Measurements from ENCODE around the gene TSPAN32.

The TSPAN32 gene

GRCh38 chr11:2294926-2295290 lies 6.9 kb upstream of the TSPAN32 start:
- Histone ChIP-seq H3K4me3 (replicated peaks; ENCODE audit: low read depth, low read length) (no peak overlapping the region), H3K27me3 (replicated peaks; ENCODE audit: control insufficient read depth, insufficient read depth, low read length) (peaks cover 2% of the 10 kb centered on the region; the same call in 1 of the 2 replicates), H3K36me3 (ENCODE audit: control insufficient read depth, insufficient read depth, low read length) (no peaks in the 10 kb centered on the region)
- no peak for DNase-seq (ENCODE audit: extremely low read depth, insufficient read length)
- TF ChIP-seq, protein P1, sequence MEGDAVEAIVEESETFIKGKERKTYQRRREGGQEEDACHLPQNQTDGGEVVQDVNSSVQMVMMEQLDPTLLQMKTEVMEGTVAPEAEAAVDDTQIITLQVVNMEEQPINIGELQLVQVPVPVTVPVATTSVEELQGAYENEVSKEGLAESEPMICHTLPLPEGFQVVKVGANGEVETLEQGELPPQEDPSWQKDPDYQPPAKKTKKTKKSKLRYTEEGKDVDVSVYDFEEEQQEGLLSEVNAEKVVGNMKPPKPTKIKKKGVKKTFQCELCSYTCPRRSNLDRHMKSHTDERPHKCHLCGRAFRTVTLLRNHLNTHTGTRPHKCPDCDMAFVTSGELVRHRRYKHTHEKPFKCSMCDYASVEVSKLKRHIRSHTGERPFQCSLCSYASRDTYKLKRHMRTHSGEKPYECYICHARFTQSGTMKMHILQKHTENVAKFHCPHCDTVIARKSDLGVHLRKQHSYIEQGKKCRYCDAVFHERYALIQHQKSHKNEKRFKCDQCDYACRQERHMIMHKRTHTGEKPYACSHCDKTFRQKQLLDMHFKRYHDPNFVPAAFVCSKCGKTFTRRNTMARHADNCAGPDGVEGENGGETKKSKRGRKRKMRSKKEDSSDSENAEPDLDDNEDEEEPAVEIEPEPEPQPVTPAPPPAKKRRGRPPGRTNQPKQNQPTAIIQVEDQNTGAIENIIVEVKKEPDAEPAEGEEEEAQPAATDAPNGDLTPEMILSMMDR (IDR thresholded peaks at IDR 0.05; ENCODE audit: insufficient read depth, low read length, poor library complexity, severe bottlenecking), result no peak

DNA sequence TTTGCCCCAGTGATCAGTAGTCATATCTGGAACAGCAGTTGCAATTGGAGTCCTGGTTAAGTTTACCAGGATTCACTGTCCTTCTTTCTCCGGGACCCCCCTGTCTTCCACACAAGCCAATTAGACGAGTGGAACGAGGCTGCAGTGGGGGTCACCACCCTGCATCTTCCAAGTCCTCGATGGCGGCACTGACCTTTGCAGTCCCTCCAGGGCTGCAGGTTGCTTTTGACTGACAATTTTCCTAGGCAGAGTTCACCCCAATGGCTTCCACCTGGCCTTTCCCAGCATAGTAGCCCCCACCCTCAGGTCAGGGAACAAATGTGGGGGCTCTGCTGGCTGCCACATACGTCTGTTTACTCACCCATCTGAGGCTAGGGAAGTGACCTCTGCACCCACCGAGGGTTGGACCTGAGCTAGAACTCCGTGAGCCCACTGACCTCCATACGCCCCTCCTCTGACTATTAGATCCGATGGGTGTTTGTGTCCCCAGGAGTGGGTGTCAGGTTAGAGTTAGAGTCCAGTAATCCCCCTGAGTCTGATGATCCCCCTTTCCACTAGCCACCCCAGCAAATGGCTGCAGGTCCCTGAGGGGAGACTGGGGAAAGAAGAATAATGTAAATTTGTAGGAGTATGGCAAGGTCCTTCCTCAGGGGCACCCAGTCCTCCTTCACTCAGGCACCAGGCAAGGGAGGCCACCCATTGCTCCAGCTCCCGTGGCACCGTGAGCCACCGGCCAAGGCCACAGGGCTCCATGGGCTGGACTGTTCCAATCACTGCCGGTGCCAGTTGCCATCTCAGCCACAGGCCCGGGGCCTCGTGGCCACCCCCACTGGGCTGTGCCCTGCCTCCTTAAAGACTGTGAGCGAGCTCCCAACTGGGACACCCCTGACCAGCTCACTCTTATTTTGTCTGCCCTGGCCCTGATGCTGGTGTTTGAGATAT lies 5.6 kb upstream of the TSPAN32 start:
- no peaks in the 10 kb centered on the region for H3K36me3 ChIP-seq (ENCODE audit: control insufficient read depth, insufficient read depth, low read length)
- no peak for DNase-seq (ENCODE audit: extremely low read depth, insufficient read length)
- TF ChIP-seq, protein P1 (IDR thresholded peaks at IDR 0.05; ENCODE audit: insufficient read depth, low read length, poor library complexity, severe bottlenecking), result no peak
- H3K4me3 ChIP-seq (replicated peaks; ENCODE audit: low read depth, low read length), result no peak overlapping the region
- peaks cover 2% of the 10 kb centered on the region; the same call in 1 of the 2 replicates for H3K27me3 ChIP-seq (replicated peaks; ENCODE audit: control insufficient read depth, insufficient read depth, low read length)

GRCh38 chr11:2296913-2297622 lies 4.7 kb upstream of the TSPAN32 start:
- Histone ChIP-seq H3K36me3 (ENCODE audit: control insufficient read depth, insufficient read depth, low read length) (no peaks in the 10 kb centered on the region), H3K27me3 (replicated peaks; ENCODE audit: control insufficient read depth, insufficient read depth, low read length) (peaks cover 2% of the 10 kb centered on the region; the same call in 1 of the 2 replicates), H3K4me3 (replicated peaks; ENCODE audit: low read depth, low read length) (no peak overlapping the region)
- TF ChIP-seq, protein P1 (IDR thresholded peaks at IDR 0.05; ENCODE audit: insufficient read depth, low read length, poor library complexity, severe bottlenecking), result no peak
- DNase-seq (ENCODE audit: extremely low read depth, insufficient read length), result no peak

DNA sequence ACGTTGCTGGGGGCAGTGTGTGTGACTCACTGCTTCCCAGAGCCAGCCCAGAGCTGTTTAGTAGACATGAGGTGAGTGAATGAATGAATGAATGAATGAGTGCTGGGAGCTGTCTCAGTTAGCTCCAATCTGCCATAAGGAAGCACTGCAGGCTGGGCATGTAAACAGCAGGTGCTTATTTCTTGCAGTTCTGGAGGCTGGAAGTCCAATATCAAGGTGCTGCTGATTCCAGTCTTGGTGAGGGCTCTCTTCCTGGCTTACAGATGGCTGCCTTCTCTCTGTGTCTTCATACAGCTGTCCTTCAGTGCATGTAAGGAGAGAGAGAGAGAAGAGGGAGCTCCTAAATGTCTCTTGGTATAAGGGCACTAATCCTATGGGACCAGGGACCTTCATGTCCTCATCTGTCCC lies 4.2 kb upstream of the TSPAN32 start:
- Histone ChIP-seq H3K36me3 (ENCODE audit: control insufficient read depth, insufficient read depth, low read length) (no peaks in the 10 kb centered on the region), H3K27me3 (replicated peaks; ENCODE audit: control insufficient read depth, insufficient read depth, low read length) (peaks cover 2% of the 10 kb centered on the region; the same call in 1 of the 2 replicates), H3K4me3 (replicated peaks; ENCODE audit: low read depth, low read length) (no peak overlapping the region)
- TF ChIP-seq, protein P1 (IDR thresholded peaks at IDR 0.05; ENCODE audit: insufficient read depth, low read length, poor library complexity, severe bottlenecking), result no peak
- DNase-seq (ENCODE audit: extremely low read depth, insufficient read length), result no peak

GRCh38 chr11:2298131-2298794 lies 3.5 kb upstream of the TSPAN32 start:
- no peaks in the 10 kb centered on the region for H3K36me3 ChIP-seq (ENCODE audit: control insufficient read depth, insufficient read depth, low read length)
- H3K4me3 ChIP-seq (replicated peaks; ENCODE audit: low read depth, low read length), result no peak overlapping the region
- peaks cover 2% of the 10 kb centered on the region; the same call in 1 of the 2 replicates for H3K27me3 ChIP-seq (replicated peaks; ENCODE audit: control insufficient read depth, insufficient read depth, low read length)

More at GRCh38 chr11:2298131-2298794, 3.5 kb upstream of the TSPAN32 start:
- no peak for DNase-seq (ENCODE audit: extremely low read depth, insufficient read length)
- TF ChIP-seq, protein P1 (IDR thresholded peaks at IDR 0.05; ENCODE audit: insufficient read depth, low read length, poor library complexity, severe bottlenecking), result no peak
